ENCODE results near the gene MRPL52. TPM values are rescaled to one million over a fixed set of nuclear protein-coding genes. Genes with fewer than 3 reads are reported as not detected.
A peak's percentile ranks its signal among the peaks of the same experiment; 100 is the strongest.

The MRPL52 gene
- total RNA-seq, 1 donor = 69.9 TPM

DNA sequence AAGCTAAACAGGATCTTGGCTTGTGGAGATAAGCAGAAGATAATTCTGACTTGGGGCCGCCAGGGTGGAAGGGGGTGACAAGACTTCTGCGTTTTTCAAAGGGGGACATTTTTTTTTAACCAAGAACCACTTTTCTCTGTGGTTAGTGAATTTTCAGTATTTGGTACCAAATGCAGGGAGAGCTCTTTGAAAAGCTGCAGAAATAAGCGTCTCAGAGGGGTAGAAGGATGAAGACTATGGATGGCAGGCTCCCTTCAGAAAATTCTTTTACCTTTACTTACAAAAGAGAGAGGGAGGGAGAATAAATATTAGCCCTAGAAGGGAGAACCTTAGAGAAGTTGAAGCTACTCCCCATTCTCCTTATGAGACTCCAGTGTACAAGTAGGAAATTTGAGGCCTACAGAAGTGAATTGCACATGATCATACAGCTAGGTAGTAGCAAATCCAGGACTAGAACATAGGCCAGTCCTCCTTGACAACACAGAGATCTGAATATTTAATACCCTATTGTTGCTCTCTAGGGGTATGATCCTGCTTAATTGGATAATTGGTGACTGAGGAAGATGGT lies 840 bp downstream of the MRPL52 start:
- no peak for TF ChIP-seq CTCF (IDR thresholded peaks at IDR 0.05; ENCODE audit: insufficient read depth, low read length)
- no peak for DNase-seq (ENCODE audit: low read depth)

DNA sequence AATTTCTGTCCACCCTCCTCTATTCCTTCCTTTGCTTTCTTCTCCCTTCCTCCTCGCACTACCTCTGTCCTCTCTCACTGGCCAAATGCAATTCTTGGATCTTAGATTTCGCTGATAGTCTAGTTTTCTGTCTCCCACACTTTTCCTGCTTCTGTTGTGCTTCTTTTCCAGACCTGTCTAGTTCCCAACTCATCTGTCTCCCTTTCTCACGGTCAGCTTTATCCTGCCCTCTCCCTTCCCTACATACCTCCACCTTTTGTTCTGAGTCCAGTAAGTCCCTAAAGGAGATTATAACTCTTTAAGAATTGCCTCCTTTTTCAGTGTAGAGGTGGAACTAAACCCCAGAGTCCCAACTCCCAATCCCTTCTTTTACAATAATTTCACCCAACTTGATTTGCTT lies 5.8 kb downstream of the MRPL52 start:
- TF ChIP-seq CTCF (IDR thresholded peaks at IDR 0.05; ENCODE audit: insufficient read depth, low read length) = no peak
- no peak for DNase-seq (ENCODE audit: low read depth)
- no peak overlapping the region for H3K4me3 ChIP-seq (ENCODE audit: low read depth, low read length)

More for the DNA sequence above, 840 bp downstream of the MRPL52 start:
- peak overlapping the region; percentile 92 for H3K4me3 ChIP-seq (ENCODE audit: low read depth, low read length)

GRCh38 chr14:22836301-22837113 lies 6.8 kb downstream of the MRPL52 start, which contains the start of gene MMP14:
Gene MMP14 (plus strand): TSS chr14:22836585. CDS start chr14:22836818, 233 bp downstream.
- peak; percentile 91 for DNase-seq (ENCODE audit: low read depth)
- H3K4me3 ChIP-seq (ENCODE audit: low read depth, low read length) = peak within 1 kb of the TSS; percentile 88
- TF ChIP-seq CTCF (IDR thresholded peaks at IDR 0.05; ENCODE audit: insufficient read depth, low read length) = peak; percentile 63

DNA sequence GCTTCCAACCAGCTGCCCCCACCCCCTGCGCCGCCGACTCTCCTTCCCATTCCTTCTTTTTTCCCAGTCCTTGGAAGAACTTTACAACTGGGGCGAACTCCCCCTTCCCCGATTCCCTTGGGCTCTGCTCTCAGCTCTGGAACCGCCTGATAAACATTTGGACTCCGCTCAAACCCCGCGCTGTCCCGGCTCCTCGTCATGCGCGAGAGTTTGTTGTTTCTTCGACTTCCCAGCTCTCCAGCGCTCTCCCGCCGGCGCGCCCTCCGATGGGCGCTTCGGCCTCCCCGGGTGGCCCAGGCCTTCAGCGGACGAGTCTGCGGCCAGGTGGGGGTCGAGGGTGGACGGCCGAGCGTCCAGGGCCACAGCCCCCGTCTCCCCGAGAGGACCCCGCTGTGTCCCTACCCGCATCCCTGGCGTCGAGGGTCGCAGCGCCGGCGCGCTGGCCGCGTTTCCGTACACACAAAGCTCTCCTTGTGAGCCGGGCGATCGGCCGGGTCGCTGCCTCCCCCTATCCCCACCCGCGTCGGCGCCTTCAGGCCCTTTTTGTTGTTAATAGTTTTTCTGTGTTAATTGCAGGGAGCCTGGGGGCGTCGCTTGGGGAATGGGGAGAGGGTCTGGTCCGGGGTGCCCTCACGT lies 7.5 kb downstream of the MRPL52 start:
- TF ChIP-seq CTCF (IDR thresholded peaks at IDR 0.05; ENCODE audit: insufficient read depth, low read length) = no peak
- H3K4me3 ChIP-seq (ENCODE audit: low read depth, low read length) = peak overlapping the region; percentile 88
- peak; percentile 68 for DNase-seq (ENCODE audit: low read depth)

GRCh38 chr14:22837750-22838538 lies 8.3 kb downstream of the MRPL52 start:
- DNase-seq (ENCODE audit: low read depth) = peak; percentile 74
- no peak for TF ChIP-seq CTCF (IDR thresholded peaks at IDR 0.05; ENCODE audit: insufficient read depth, low read length)
- H3K4me3 ChIP-seq (ENCODE audit: low read depth, low read length) = peak overlapping the region; percentile 88

- peak overlapping the region; percentile 88 for H3K4me3 ChIP-seq (ENCODE audit: low read depth, low read length)
- TF ChIP-seq CTCF (IDR thresholded peaks at IDR 0.05; ENCODE audit: insufficient read depth, low read length) = no peak
- peak; percentile 65 for DNase-seq (ENCODE audit: low read depth)
Measured at GRCh38 chr14:22838631-22839041, 8.9 kb downstream of the MRPL52 start.
